Measurements from ENCODE around the gene OR51G2.
"Not testable (repeated sequence)": the region's sequence is repeated elsewhere in the genome, so short reads cannot be mapped to it uniquely, and the experiment has no call there.

Gene OR51G2

DNA sequence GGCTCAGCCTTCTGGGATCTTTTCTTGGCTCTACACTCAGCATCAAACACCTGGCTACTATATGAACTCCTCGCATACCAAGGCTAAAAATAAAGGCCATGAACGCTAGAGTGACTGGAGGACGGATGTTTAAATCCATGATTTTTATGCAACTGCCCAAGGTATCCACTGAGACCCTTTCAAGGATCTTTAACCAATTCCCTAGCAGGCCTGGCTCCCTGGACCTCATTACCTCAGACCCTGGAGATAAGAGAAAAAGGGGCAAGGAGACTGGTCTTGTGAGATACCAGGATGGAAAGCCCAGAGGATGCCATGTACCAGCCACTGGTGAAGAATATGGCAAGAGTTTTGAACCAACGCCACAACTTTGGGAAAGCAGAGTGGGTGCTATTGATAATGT, at the start of gene OR51G2:
Gene OR51G2 (minus strand): TSS at position 101 of the 400 bp plus-strand sequence. CDS start 3,687 bp downstream, outside the sequence.
- DNase-seq, result no peak

- DNase-seq, result no peak
Observed at GRCh38 chr11:4962816-4963215, 43.7 kb upstream of the OR51G2 start.

- peak; percentile 5 for DNase-seq
Observed at GRCh38 chr11:4960877-4961276, 41.7 kb upstream of the OR51G2 start.

DNA sequence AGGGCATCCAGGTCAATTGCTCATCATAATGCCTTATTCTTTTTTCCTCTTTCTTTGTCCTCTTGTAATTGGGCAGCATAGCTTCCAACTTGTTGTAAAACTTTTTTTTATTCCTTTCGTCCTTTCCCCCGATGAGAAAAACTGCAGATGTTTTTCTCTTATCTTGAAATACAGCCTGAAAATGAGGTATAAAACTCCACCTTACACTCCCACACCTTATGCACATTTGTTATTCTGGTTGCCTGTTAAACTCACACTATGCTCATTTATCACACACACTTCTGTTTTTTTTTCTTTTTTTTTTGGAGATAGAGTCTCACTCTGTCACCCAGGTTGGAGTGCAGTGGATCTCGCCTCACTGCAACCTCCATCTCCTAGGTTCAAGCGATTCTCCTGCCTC, 38.2 kb upstream of the OR51G2 start:
- no peak for DNase-seq

- not testable (repeated sequence) for DNase-seq
Observed at GRCh38 chr11:4955613-4956012, 36.5 kb upstream of the OR51G2 start, which contains the start of gene OR51A2. Gene OR51A2, minus strand, starts transcription at chr11:4955713. Its CDS starts 0 bp downstream, at chr11:4955713.

- DNase-seq, result no peak
Observed at GRCh38 chr11:4947505-4947904, 28.4 kb upstream of the OR51G2 start, which contains the start of gene OR51A4. Gene OR51A4, minus strand, starts transcription at chr11:4947605. Its CDS starts 505 bp downstream, at chr11:4947100.

- no peak for DNase-seq
Observed at GRCh38 chr11:4936745-4937144, 17.6 kb upstream of the OR51G2 start.

DNA sequence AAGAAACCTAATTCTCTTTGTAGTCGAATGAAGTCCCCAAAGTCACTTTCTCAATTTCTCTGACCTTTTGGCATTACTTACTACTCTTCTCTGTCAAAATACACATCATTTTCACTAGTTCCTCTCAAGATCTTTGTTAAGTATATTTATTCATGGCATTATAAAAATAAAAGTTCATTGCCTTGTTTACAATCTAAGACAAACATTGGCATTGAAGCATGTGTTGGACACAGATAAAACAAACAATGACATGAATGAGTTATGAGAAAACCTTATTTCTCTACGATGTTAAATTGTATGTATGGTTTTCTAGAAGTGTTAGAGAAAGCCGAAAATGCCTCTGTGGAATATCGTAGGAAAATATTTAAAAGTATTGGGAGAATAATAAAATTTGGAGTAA, 13.6 kb upstream of the OR51G2 start:
- no peak for DNase-seq

GRCh38 chr11:4926608-4927007, 7.5 kb upstream of the OR51G2 start:
- DNase-seq, result no peak

DNA sequence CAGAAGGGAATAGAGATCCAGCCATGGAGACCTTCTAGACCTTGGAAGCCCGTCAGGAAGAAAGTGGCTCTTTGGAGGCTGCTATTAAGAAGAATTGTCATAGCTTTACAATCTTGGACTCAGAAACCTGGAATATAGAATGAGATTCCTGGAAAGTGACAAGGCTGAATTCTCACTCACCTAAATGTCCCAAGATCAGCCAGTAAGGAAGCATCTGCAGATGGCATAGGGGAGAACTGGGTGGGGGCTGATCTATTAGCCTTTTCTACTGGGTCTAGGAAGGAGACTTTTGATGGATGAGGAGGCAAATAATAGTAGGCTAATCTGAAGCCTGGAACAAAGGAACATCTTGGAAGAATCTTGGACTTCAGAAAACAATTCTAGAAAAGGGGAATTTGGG, 5.1 kb upstream of the OR51G2 start, which contains the start of gene OR51G1:
Gene OR51G1 (minus strand): TSS at position 101 of the 400 bp plus-strand sequence. CDS start 0 bp downstream, at position 101.
- DNase-seq, result no peak

DNA sequence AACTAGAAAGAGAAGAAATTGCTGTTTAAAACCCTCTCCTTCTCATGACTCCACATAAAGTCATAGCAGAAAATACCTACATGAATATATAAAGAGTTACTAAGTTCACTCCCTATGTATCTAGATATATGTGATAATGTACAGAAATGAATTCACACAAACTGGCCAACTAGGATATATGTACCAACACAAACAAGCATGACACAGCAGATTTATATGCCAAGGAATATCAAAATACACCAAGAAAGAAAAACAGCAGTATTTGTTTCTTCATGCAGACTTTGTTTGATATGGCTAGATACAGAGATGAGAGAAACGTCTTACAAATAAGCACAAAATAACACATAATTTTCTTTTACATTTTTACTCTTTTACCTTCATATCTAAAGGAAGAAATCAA, 3.2 kb upstream of the OR51G2 start:
- no peak for DNase-seq

GRCh38 chr11:4921796-4922195, 2.6 kb upstream of the OR51G2 start:
- DNase-seq, result no peak

GRCh38 chr11:4916581-4916980, 2.6 kb downstream of the OR51G2 start:
- no peak for DNase-seq

- DNase-seq, result no peak
Observed at GRCh38 chr11:4903484-4903883, 15.7 kb downstream of the OR51G2 start, which contains the start of gene OR51A7. Gene OR51A7, plus strand, starts transcription at chr11:4903783. Its CDS starts 3,587 bp downstream, at chr11:4907370.

DNA sequence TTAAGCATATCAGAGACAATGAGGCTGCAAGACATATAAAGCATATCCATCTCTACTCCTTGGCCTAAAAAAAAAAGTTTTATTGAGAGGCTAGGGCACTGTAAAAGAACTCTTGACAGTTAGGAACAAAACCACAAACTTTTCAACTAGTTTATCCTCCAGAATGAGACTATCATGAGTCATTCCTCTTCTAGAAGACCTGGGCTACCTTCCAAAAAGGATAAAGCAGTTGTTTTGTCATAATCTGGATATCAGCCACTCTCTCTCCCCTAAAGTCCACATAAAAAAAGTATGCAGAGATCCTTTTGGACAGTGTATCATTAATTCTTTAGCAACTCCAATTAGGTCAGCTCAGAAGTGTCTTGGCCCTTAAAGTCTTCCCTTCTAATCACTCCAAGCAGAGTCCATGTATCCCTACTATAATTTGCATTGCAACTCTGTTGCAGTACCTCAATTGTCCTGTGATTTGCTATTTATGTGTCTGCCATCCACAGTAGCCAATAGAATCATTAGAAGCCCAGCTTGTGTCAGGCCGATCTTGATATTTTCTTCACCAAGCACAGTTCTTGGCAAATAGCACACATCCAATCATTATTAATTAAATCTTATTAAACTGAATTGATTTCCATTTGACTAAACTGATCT, 27.0 kb downstream of the OR51G2 start:
- DNase-seq, result no peak

DNA sequence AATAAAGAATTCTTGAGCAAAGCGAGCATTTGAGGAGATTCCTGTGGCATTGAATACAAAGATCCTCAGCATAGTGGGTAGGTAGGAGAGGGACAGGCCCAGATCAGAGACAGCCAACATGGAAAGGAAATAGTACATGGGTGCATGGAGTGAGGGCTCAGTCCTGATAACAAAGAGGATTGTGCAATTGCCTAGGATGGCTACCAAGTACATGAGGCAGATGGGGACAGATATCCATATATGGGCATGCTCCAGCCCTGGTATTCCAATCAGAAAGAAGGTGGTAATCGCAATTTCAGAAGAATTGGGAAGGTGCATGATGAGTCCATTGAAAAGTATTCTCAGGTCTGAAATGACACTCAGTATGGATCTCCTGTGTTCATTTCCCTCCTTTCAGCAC, 28.9 kb downstream of the OR51G2 start:
- no peak for DNase-seq

GRCh38 chr11:4887591-4887990, 31.6 kb downstream of the OR51G2 start:
- no peak for DNase-seq

- DNase-seq, result no peak
Observed at GRCh38 chr11:4886186-4886585, 33.0 kb downstream of the OR51G2 start.

DNA sequence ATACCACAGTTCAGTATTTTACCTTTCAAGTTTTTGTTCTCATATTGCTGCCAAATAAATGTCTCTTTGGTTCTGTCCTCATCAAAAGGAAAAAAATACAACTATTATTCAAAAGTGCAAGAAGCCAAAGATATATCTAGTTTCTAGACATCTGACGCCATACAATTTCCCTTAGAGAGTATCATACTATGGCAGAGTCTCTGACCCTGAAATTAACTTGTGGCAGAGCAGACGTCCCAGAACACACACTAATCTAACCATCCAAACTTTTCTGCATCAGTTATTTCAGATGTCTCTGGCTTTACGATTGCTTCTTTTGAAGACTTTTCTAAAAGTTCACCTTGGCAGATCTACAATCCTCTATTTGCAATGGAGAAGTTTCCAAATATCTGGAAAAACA, 34.8 kb downstream of the OR51G2 start:
- no peak for DNase-seq

DNA sequence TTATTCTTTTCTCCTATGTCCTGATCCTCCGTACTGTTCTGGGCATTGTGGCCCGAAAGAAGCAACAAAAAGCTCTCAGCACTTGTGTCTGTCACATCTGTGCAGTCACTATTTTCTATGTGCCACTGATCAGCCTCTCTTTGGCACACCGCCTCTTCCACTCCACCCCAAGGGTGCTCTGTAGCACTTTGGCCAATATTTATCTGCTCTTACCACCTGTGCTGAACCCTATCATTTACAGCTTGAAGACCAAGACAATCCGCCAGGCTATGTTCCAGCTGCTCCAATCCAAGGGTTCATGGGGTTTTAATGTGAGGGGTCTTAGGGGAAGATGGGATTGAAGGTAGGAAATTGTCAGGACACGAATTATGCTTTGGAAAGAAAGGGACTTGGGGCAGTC, 36.6 kb downstream of the OR51G2 start:
- no peak for DNase-seq

DNA sequence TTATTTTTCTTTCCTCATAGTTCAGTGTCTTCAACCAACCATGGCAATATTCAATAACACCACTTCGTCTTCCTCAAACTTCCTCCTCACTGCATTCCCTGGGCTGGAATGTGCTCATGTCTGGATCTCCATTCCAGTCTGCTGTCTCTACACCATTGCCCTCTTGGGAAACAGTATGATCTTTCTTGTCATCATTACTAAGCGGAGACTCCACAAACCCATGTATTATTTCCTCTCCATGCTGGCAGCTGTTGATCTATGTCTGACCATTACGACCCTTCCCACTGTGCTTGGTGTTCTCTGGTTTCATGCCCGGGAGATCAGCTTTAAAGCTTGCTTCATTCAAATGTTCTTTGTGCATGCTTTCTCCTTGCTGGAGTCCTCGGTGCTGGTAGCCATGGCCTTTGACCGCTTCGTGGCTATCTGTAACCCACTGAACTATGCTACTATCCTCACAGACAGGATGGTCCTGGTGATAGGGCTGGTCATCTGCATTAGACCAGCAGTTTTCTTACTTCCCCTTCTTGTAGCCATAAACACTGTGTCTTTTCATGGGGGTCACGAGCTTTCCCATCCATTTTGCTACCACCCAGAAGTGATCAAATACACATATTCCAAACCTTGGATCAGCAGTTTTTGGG, 37.2 kb downstream of the OR51G2 start, which contains the start of gene OR51T1:
Gene OR51T1 (plus strand): TSS at position 41 of the 641 bp plus-strand sequence. CDS start 0 bp downstream, at position 41.
- DNase-seq, result no peak

GRCh38 chr11:4881188-4881587, 38.0 kb downstream of the OR51G2 start:
- DNase-seq, result no peak

GRCh38 chr11:4865855-4866254, 53.3 kb downstream of the OR51G2 start:
- DNase-seq, result no peak

GRCh38 chr11:4863876-4864275, 55.3 kb downstream of the OR51G2 start:
- DNase-seq, result no peak
